GM06990 (cell line): Measurements from ENCODE around the gene OR2A1.
"Not testable (repeated sequence)": the region's sequence is repeated elsewhere in the genome, so short reads cannot be mapped to it uniquely, and the experiment has no call there.

ENCODE experiments used
- DNase-seq: peaks from one replicate; pipeline ENCODE4 v3.0.0-alpha.2; 2011; ENCODE audit not compliant: insufficient read length; ENCODE audit errors: extremely low read depth
- H3K27me3 ChIP-seq: replicated peaks from 2 replicates; pipeline ENCODE4 v1.6.0; 2011; ENCODE audit warnings: low read length; ENCODE audit not compliant: control insufficient read depth, insufficient read depth
- H3K36me3 ChIP-seq: 2 replicates; pipeline ENCODE4 v1.5.1; 2011; ENCODE audit warnings: low read length; ENCODE audit not compliant: control insufficient read depth, insufficient read depth
- H3K4me3 ChIP-seq: replicated peaks from 2 replicates; pipeline ENCODE4 v1.5.1; 2011; ENCODE audit warnings: low read depth, mild to moderate bottlenecking, control low read depth, low read length

OR2A1 gene

DNA sequence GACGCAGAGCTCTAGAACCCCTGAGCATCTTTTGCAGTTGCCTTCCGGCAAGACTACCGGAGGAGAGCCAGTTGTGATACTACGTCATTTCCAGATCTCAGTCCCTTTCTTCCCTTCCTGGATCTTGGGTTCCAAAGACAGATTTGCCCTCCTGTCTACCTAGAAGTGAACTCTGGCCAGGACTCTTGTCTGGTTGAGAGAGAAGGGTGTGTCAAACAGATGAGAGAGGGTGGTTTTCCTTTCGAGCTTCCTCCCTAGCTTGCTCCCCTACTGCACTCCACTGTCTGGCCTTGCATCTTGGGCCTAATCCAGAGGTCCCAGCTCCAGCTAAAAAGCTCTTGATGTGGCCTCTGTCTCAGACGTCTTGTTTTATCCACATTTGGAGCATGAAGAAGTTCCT, 44.0 kb downstream of the OR2A1 start:
- DNase-seq, H3K36me3 ChIP-seq, H3K4me3 ChIP-seq, H3K27me3 ChIP-seq: not testable (repeated sequence)

DNA sequence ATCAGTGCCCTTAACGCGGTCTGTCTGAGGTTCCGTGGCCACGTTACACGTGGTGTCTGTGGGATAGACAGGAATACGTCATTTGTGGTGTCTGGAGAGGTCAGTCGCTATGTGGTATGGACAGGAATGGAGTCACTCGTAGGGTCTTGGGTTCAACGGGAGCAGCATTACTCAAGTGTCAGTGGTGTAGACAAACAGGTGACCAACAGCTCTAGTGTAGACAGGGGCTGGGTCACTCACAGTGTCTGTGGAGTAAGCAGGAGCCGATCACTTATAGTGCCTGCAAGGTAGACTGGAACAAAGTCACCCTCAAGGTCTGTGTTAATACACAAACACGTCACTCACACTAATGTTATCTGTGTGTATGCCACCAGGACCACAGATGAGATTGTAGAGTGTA, 44.6 kb downstream of the OR2A1 start:
- not testable (repeated sequence) for H3K36me3 ChIP-seq, DNase-seq, H3K4me3 ChIP-seq, H3K27me3 ChIP-seq

GRCh38 chr7:144362061-144362460, 49.8 kb downstream of the OR2A1 start:
- not testable (repeated sequence) for H3K4me3 ChIP-seq, H3K27me3 ChIP-seq, H3K36me3 ChIP-seq, DNase-seq

- not testable (repeated sequence) for H3K27me3 ChIP-seq, H3K4me3 ChIP-seq, DNase-seq, H3K36me3 ChIP-seq
Measured at GRCh38 chr7:144365523-144365922, 53.3 kb downstream of the OR2A1 start.

- not testable (repeated sequence) for H3K36me3 ChIP-seq, DNase-seq, H3K27me3 ChIP-seq, H3K4me3 ChIP-seq
Measured at GRCh38 chr7:144367250-144367649, 55.0 kb downstream of the OR2A1 start.

DNA sequence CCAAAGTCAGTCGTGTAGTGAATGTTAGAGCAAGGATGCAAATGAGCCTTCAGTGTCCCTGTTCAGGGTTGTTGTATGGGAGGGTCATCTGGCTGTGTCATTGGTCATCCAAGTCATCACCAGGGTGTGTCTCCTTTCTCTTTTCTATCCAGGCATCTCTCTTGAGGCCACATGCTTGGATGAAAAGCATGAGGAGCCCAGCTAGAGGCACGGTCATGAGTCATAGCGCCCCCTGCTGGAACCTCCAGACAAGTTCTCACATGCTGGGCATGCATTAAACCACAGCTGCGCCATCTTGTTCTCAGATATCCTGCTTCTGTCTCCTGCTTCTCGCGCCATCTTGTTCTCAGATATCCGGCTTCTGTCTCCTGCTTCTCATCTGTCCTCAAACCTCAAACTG, 57.0 kb downstream of the OR2A1 start:
- not testable (repeated sequence) for DNase-seq, H3K36me3 ChIP-seq, H3K4me3 ChIP-seq, H3K27me3 ChIP-seq
